HepG2 (cell line): ENCODE measurements around the gene CNOT8. TPM values are rescaled to one million over a fixed set of nuclear protein-coding genes. Genes with fewer than 3 reads are reported as not detected.

Source experiments
- ARID4A ChIP-seq: sonication (generic); formaldehyde crosslinking; IDR thresholded peaks from 2 replicates; pipeline ENCODE4 v1.5.0; 2020; ENCODE audit warnings: mild to moderate bottlenecking, missing genetic modification reagents, borderline replicate concordance
- ARNT ChIP-seq: fragments of 450-650 bp; IDR thresholded peaks from 2 replicates; pipeline ENCODE4 v1.6.1; 2017
- ATF1 ChIP-seq: IDR thresholded peaks from 2 replicates; pipeline ENCODE4 v1.6.1; 2016; ENCODE audit warnings: mild to moderate bottlenecking, control low read depth
- ISL2 ChIP-seq: sonication (generic); formaldehyde crosslinking; IDR thresholded peaks from 2 replicates; pipeline ENCODE4 v1.5.0; 2020; ENCODE audit warnings: missing genetic modification reagents
- KLF12 ChIP-seq: sonication (generic); formaldehyde crosslinking; IDR thresholded peaks from 2 replicates; pipeline ENCODE4 v1.4.0; 2020; ENCODE audit warnings: missing genetic modification reagents, borderline replicate concordance
- KLF9 ChIP-seq: IDR thresholded peaks from 2 replicates; pipeline ENCODE4 v1.6.1; 2016; ENCODE audit warnings: low read depth
- LCORL ChIP-seq, 2 experiments: fragments of 450-650 bp in 1 of 2; sonication (generic) in 1 of 2; formaldehyde crosslinking in 1 of 2; IDR thresholded peaks; 2 replicates each; pipeline versions ENCODE4 v1.5.0 to v1.6.1; 2017 to 2020; ENCODE audit warnings: antibody characterized with exemption in 1 of 2, missing genetic modification reagents in 1 of 2
- MIER2 ChIP-seq: IDR thresholded peaks from 2 replicates; pipeline ENCODE4 v1.6.1; 2016; ENCODE audit warnings: missing biosample characterization, missing genetic modification reagents
- NFIB ChIP-seq: sonication (generic); formaldehyde crosslinking; IDR thresholded peaks from 2 replicates; pipeline ENCODE4 v1.9.0; 2021; ENCODE audit warnings: missing genetic modification reagents, mild to moderate bottlenecking, borderline replicate concordance
- PAX8 ChIP-seq: sonication (generic); formaldehyde crosslinking; IDR thresholded peaks from 2 replicates; pipeline ENCODE4 v1.8.0; 2022; ENCODE audit warnings: mild to moderate bottlenecking, missing genetic modification reagents, borderline replicate concordance
- POGZ ChIP-seq: sonication (generic); formaldehyde crosslinking; IDR thresholded peaks from 2 replicates; pipeline ENCODE4 v1.4.0; 2020; ENCODE audit warnings: mild to moderate bottlenecking, missing genetic modification reagents
- RCOR2 ChIP-seq: IDR thresholded peaks from 2 replicates; pipeline ENCODE4 v1.6.1; 2016; ENCODE audit warnings: missing biosample characterization, missing genetic modification reagents
- SMAD1 ChIP-seq: sonication (generic); formaldehyde crosslinking; IDR thresholded peaks from 2 replicates; pipeline ENCODE4 v1.4.0; 2020; ENCODE audit warnings: missing genetic modification reagents, low read depth, mild to moderate bottlenecking, borderline replicate concordance
- SP140L ChIP-seq: sonication (generic); formaldehyde crosslinking; IDR thresholded peaks from 2 replicates; pipeline ENCODE4 v1.4.0; 2020; ENCODE audit warnings: missing genetic modification reagents, borderline replicate concordance
- SUZ12 ChIP-seq: fragments of 150-350 bp; IDR thresholded peaks from 2 replicates; pipeline ENCODE4 v1.6.1; 2014; ENCODE audit warnings: low read depth, low read length
- SYNCRIP ChIP-seq: fragments of 200-400 bp; formaldehyde crosslinking; IDR thresholded peaks from 2 replicates; pipeline ENCODE4 v1.6.1; 2018; ENCODE audit warnings: mild to moderate bottlenecking, low read depth, low read length; ENCODE audit not compliant: insufficient read depth
- TARDBP ChIP-seq: sonication (generic); formaldehyde crosslinking; IDR thresholded peaks from 2 replicates; pipeline ENCODE4 v1.8.0; 2022; ENCODE audit warnings: mild to moderate bottlenecking, missing genetic modification reagents
- THAP11 ChIP-seq: IDR thresholded peaks from 2 replicates; pipeline ENCODE4 v1.6.1; 2016; ENCODE audit warnings: missing biosample characterization, missing genetic modification reagents
- U2AF1 ChIP-seq: fragments of 200-400 bp; formaldehyde crosslinking; optimal IDR thresholded peaks from 2 replicates; pipeline ENCODE3; 2017; ENCODE audit warnings: mild to moderate bottlenecking, low read depth, low read length
- ZBTB21 ChIP-seq: sonication (generic); formaldehyde crosslinking; IDR thresholded peaks from 2 replicates; pipeline ENCODE4 v1.4.0; 2020; ENCODE audit warnings: missing genetic modification reagents
- ZBTB8A ChIP-seq: sonication (generic); formaldehyde crosslinking; IDR thresholded peaks from 2 replicates; pipeline ENCODE4 v1.4.0; 2020; ENCODE audit warnings: mild to moderate bottlenecking, low read depth, missing genetic modification reagents, borderline replicate concordance
- ZFP62 ChIP-seq: sonication (generic); formaldehyde crosslinking; IDR thresholded peaks from 2 replicates; pipeline ENCODE4 v1.4.0; 2020; ENCODE audit warnings: missing genetic modification reagents
- ZNF180 ChIP-seq: sonication (generic); formaldehyde crosslinking; IDR thresholded peaks from 2 replicates; pipeline ENCODE4 v1.4.0; 2020; ENCODE audit warnings: low read depth, missing genetic modification reagents, borderline replicate concordance
- ZNF317 ChIP-seq: sonication (generic); formaldehyde crosslinking; IDR thresholded peaks from 2 replicates; pipeline ENCODE4 v1.5.0; 2020; ENCODE audit warnings: mild to moderate bottlenecking, missing genetic modification reagents
- ZNF430 ChIP-seq: sonication (generic); formaldehyde crosslinking; IDR thresholded peaks from 2 replicates; pipeline ENCODE4 v1.9.0; 2021; ENCODE audit warnings: mild to moderate bottlenecking, missing genetic modification reagents
- ZNF460 ChIP-seq: sonication (generic); formaldehyde crosslinking; IDR thresholded peaks from 2 replicates; pipeline ENCODE4 v1.5.1; 2020; ENCODE audit warnings: missing genetic modification reagents, mild to moderate bottlenecking, borderline replicate concordance
- ZNF616 ChIP-seq: sonication (generic); formaldehyde crosslinking; IDR thresholded peaks from 2 replicates; pipeline ENCODE4 v1.5.0; 2020; ENCODE audit warnings: low read depth, mild to moderate bottlenecking, missing genetic modification reagents
- ZNF619 ChIP-seq: sonication (generic); formaldehyde crosslinking; IDR thresholded peaks from 2 replicates; pipeline ENCODE4 v1.4.0; 2020; ENCODE audit warnings: mild to moderate bottlenecking, missing genetic modification reagents
- ZNF784 ChIP-seq: sonication (generic); formaldehyde crosslinking; IDR thresholded peaks from 2 replicates; pipeline ENCODE4 v1.5.1; 2020; ENCODE audit warnings: missing genetic modification reagents, mild to moderate bottlenecking, borderline replicate concordance
- polyA plus RNA-seq, 8 experiments: library from polyadenylated mRNA; depleted of rRNA in 3 of 8; stranded (reverse) in 7 of 8; unstranded in 1 of 8; fragments of >200 nt; fragmentation: Illumina TruSeq in 4 of 8; extraction: Trizol in 4 of 8; gene quantifications; 2 replicates each; pipeline versions ENCODE4 v1.2.1 to v1.2.3, GENCODE V29; 2011 to 2016; ENCODE audit warnings: low read depth in 4 of 8, missing spikeins in 1 of 8, mixed read lengths in 1 of 8; ENCODE audit not compliant: insufficient read depth in 1 of 8
- total RNA-seq, 5 experiments: library from RNA; depleted of rRNA; stranded (reverse); fragments of >200 nt; fragmentation: Illumina TruSeq; extraction: Trizol; gene quantifications; 2 replicates each; pipeline ENCODE4 v1.2.3, GENCODE V29; 2016; ENCODE audit warnings: low read depth in 1 of 5

Gene CNOT8
- total and polyA plus RNA-seq, 2 of the 13 experiments (the other 11 are each of a cell fraction or from before 2014, with no cell fraction given): 37.1 to 74.9 TPM

GRCh38 chr5:154834053-154834452 lies 24.4 kb upstream of the CNOT8 start (continued):
- TF ChIP-seq ZBTB21 (CRISPR knock-in tag) (no peak), SUZ12 (no peak), KLF12 (no peak), ISL2 (CRISPR knock-in tag) (peak; percentile 80; the same call in 1 of the 2 replicates), KLF9 (CRISPR knock-in tag) (no peak), U2AF1 (no peak), PAX8 (CRISPR knock-in tag) (no peak), SP140L (CRISPR knock-in tag) (no peak), ATF1 (no peak), POGZ (CRISPR knock-in tag) (no peak), ZBTB8A (CRISPR knock-in tag) (no peak), ZNF619 (CRISPR knock-in tag) (no peak), ZFP62 (CRISPR knock-in tag) (no peak), MIER2 (CRISPR knock-in tag) (no peak), SYNCRIP (no peak), ARID4A (peak; percentile 39; the same call in 1 of the 2 replicates), ZNF430 (no peak), NFIB (no peak), ZNF180 (CRISPR knock-in tag) (no peak), ZNF317 (CRISPR knock-in tag) (no peak), RCOR2 (CRISPR knock-in tag) (0 out of 2 replicates have a peak, but pooled peaks have one; percentile 27), LCORL (IDR thresholded peaks at IDR 0.05) (no peak), LCORL (CRISPR knock-in tag; IDR thresholded peaks at IDR 0.05) (peak; percentile 45; the same call in 1 of the 2 replicates), SMAD1 (no peak), ZNF460 (no peak), ARNT (no peak), THAP11 (CRISPR knock-in tag) (no peak), ZNF616 (CRISPR knock-in tag) (no peak), TARDBP (peak; percentile 41; the same call in 1 of the 2 replicates), ZNF784 (CRISPR knock-in tag) (no peak)
